ENCODE results near the gene GLG1. TPM values are rescaled to one million over a fixed set of nuclear protein-coding genes. Genes with fewer than 3 reads are reported as not detected.
"Not testable (repeated sequence)": the region's sequence is repeated elsewhere in the genome, so short reads cannot be mapped to it uniquely, and the experiment has no call there.

GLG1 gene
- total RNA-seq, 2 donors from 2014 or later = 102 to 123 TPM

- H3K4me1 ChIP-seq = peaks cover 0 to 36% of the 10 kb centered on the region in 2 donors
- H3K9me3 ChIP-seq = no peaks in the 10 kb centered on the region
- no peak overlapping the region for H3K4me3 ChIP-seq
- peaks cover 30% of the 10 kb centered on the region for H3K36me3 ChIP-seq
- TF ChIP-seq, protein P1, sequence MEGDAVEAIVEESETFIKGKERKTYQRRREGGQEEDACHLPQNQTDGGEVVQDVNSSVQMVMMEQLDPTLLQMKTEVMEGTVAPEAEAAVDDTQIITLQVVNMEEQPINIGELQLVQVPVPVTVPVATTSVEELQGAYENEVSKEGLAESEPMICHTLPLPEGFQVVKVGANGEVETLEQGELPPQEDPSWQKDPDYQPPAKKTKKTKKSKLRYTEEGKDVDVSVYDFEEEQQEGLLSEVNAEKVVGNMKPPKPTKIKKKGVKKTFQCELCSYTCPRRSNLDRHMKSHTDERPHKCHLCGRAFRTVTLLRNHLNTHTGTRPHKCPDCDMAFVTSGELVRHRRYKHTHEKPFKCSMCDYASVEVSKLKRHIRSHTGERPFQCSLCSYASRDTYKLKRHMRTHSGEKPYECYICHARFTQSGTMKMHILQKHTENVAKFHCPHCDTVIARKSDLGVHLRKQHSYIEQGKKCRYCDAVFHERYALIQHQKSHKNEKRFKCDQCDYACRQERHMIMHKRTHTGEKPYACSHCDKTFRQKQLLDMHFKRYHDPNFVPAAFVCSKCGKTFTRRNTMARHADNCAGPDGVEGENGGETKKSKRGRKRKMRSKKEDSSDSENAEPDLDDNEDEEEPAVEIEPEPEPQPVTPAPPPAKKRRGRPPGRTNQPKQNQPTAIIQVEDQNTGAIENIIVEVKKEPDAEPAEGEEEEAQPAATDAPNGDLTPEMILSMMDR (IDR thresholded peaks at IDR 0.05) = no peak
- no peaks in the 10 kb centered on the region for H3K27me3 ChIP-seq
- DNase-seq (ENCODE audit: low spot score) = peak; percentile 92
- peak overlapping the region; percentile 76 to 81 for H3K27ac ChIP-seq
These were observed 157.9 kb downstream of the GLG1 start for GRCh38 chr16:74448990-74449389.

DNA sequence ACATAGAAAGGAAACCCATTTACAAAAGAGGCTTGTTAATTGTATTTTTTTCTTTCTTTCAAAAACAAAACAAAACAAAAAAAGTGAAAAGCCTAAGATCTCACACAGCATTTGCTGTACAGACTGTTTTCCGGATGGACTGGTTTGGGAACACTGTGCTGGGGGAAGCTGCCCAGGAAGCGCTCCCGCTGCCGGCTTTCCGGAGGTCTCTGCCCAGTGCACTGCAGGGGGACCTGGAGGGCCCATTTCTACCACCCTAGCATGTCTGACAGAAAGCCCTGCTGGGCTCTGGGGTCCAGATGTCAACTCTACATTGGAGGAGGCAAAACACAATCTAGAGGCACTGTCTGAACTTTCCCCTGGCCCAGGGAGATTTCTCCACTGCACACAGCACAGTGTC is 159.3 kb downstream of the GLG1 start:
- Histone ChIP-seq H3K9me3 (no peaks in the 10 kb centered on the region), H3K27me3 (no peaks in the 10 kb centered on the region), H3K27ac (peak overlapping the region; percentile 76 to 81), H3K4me3 (no peak overlapping the region), H3K36me3 (peaks cover 21% of the 10 kb centered on the region), H3K4me1 (peaks cover 0 to 36% of the 10 kb centered on the region in 2 donors)
- TF ChIP-seq, protein P1 (IDR thresholded peaks at IDR 0.05) = no peak
- DNase-seq (ENCODE audit: low spot score) = no peak

- H3K36me3 ChIP-seq = peaks cover 14% of the 10 kb centered on the region
- H3K27ac ChIP-seq = peak overlapping the region; percentile 5 to 76
These were observed 160.0 kb downstream of the GLG1 start for GRCh38 chr16:74446866-74447265.

DNA sequence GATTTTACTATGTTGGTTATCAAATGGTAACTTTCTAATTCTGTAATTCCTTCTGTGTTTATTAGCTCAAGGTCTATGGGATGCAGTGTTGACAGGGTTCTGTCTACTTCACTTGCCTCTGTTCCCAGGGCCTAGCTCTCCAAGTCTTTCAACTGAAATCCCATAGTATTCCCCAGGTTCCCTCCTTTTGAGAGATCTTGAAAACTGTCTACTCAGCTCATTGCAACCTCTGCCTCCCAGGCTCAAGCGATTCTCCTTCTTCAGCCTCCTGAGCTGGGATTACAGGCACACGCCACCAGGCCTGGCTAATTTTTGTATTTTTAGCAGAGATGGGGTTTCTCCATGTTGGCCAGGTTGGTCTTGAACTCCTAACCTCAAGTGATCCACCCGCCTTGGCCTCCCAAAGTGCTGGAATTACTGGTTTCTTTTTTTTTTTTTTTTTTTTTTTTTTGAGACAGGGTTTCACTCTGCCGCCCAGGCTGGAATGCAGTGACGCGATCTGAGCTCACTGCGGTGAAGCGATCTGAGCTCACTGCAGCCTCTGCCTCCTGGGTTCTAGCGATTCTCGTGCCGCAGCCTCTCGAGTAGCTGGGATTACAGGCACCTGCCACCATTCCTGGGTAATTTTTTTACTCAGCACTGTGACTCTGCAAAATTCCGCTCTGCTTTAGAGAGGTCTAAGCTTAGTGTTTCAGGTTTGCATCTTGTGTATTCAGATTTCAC is 163.1 kb downstream of the GLG1 start:
- not testable (repeated sequence) for H3K27ac ChIP-seq; H3K27me3 ChIP-seq; DNase-seq (ENCODE audit: low spot score); H3K4me3 ChIP-seq; H3K9me3 ChIP-seq; H3K36me3 ChIP-seq
- H3K4me1 ChIP-seq = peaks cover 0 to 19% of the 10 kb centered on the region in 2 donors

More at GRCh38 chr16:74446866-74447265, 160.0 kb downstream of the GLG1 start:
- Histone ChIP-seq H3K27me3 (no peaks in the 10 kb centered on the region), H3K4me3 (no peak overlapping the region), H3K4me1 (peaks cover 0 to 36% of the 10 kb centered on the region in 2 donors), H3K9me3 (no peaks in the 10 kb centered on the region)
- DNase-seq (ENCODE audit: low spot score) = no peak
- TF ChIP-seq, protein P1 (IDR thresholded peaks at IDR 0.05) = no peak

- Histone ChIP-seq H3K36me3 (peaks cover 5% of the 10 kb centered on the region), H3K4me1 (no peaks in the 10 kb centered on the region), H3K9me3 (no peaks in the 10 kb centered on the region), H3K27me3 (no peaks in the 10 kb centered on the region), H3K27ac (no peak overlapping the region), H3K4me3 (no peak overlapping the region)
- DNase-seq (ENCODE audit: low spot score) = no peak
- TF ChIP-seq, protein P1 (IDR thresholded peaks at IDR 0.05) = no peak
These were observed 167.2 kb downstream of the GLG1 start for GRCh38 chr16:74439685-74440084.

GRCh38 chr16:74438492-74438979 is 168.4 kb downstream of the GLG1 start:
- DNase-seq (ENCODE audit: low spot score) = no peak
- TF ChIP-seq, protein P1 (IDR thresholded peaks at IDR 0.05) = no peak

More at GRCh38 chr16:74438492-74438979, 168.4 kb downstream of the GLG1 start:
- no peak overlapping the region for H3K27ac ChIP-seq
- H3K27me3 ChIP-seq = no peaks in the 10 kb centered on the region
- no peaks in the 10 kb centered on the region for H3K4me1 ChIP-seq
- H3K9me3 ChIP-seq = no peaks in the 10 kb centered on the region
- H3K36me3 ChIP-seq = peaks cover 5% of the 10 kb centered on the region
- no peak overlapping the region for H3K4me3 ChIP-seq
